GM10266 (cell line): Measurements from ENCODE around the gene LNX2.

Experiments used
- DNase-seq: peaks from one replicate; pipeline ENCODE4 v3.0.0; 2012; ENCODE audit errors: extremely low spot score
- CTCF ChIP-seq: IDR thresholded peaks from 2 replicates; pipeline ENCODE4 v1.5.1; 2012; ENCODE audit warnings: mild to moderate bottlenecking, low read depth; ENCODE audit not compliant: control insufficient read depth, insufficient read depth; ENCODE audit errors: missing control alignments

LNX2 gene

GRCh38 chr13:27661017-27661416 is 40.7 kb upstream of the LNX2 start:
- TF ChIP-seq CTCF = no peak
- DNase-seq = no peak

- no peak for DNase-seq
Measured at GRCh38 chr13:27660511-27660910, 40.2 kb upstream of the LNX2 start.

GRCh38 chr13:27659145-27659865 is 39.0 kb upstream of the LNX2 start:
- TF ChIP-seq CTCF = no peak
- DNase-seq = no peak

More at GRCh38 chr13:27660511-27660910, 40.2 kb upstream of the LNX2 start:
- TF ChIP-seq CTCF = no peak

- no peak for TF ChIP-seq CTCF
- no peak for DNase-seq
Measured at GRCh38 chr13:27658546-27658945, 38.2 kb upstream of the LNX2 start.

- TF ChIP-seq CTCF = no peak
- DNase-seq = no peak
Measured at GRCh38 chr13:27657724-27658123, 37.4 kb upstream of the LNX2 start.

- TF ChIP-seq CTCF = no peak
- no peak for DNase-seq
Measured at GRCh38 chr13:27654816-27655215, 34.5 kb upstream of the LNX2 start.

- DNase-seq = no peak
- no peak for TF ChIP-seq CTCF
Measured at GRCh38 chr13:27654059-27654458, 33.7 kb upstream of the LNX2 start.
